ENCODE results near the gene MAGI1. TPM values are rescaled to one million over a fixed set of nuclear protein-coding genes. Genes with fewer than 3 reads are reported as not detected.

Gene MAGI1
- total and polyA plus RNA-seq, 7 donors = 10.2 to 54.0 (median 29.8) TPM

DNA sequence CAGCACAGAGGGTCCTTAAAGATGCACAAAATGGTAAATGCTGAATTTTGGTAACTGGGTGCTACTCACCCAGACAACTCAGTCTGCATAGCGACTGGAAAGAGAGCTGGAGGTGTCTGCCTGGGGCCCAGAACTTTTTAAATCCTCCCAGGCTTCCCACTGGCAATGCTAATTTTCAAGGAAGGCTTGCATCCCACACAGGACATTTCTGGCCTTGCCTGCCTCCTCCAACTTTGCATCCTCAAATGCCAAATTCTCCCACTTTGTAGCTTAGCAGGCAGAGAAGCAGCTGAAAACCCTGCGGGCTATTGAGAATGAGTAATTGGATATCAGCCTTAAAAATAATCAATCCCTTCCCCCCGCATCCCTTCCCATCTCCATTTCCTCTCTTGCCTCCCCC is 694.3 kb downstream of the MAGI1 start:
- 90 to 95% methylated on average over 3 of the region's 3 CpGs for WGBS, 2 donors
- peaks cover 0 to 10% (median 7%) of the 10 kb centered on the region in 4 donors for H3K4me1 ChIP-seq
- no peaks in the 10 kb centered on the region for H3K9me3 ChIP-seq
- no peak for DNase-seq
- no peaks in the 10 kb centered on the region for H3K36me3 ChIP-seq
- H3K4me3 ChIP-seq = no peak overlapping the region
- intact Hi-C loops (cut with DNase I) = no loop called here
- no peaks in the 10 kb centered on the region for H3K27me3 ChIP-seq
- H3K27ac ChIP-seq = no peak overlapping the region
- TF ChIP-seq POLR2A (IDR thresholded peaks at IDR 0.05) = no peak

DNA sequence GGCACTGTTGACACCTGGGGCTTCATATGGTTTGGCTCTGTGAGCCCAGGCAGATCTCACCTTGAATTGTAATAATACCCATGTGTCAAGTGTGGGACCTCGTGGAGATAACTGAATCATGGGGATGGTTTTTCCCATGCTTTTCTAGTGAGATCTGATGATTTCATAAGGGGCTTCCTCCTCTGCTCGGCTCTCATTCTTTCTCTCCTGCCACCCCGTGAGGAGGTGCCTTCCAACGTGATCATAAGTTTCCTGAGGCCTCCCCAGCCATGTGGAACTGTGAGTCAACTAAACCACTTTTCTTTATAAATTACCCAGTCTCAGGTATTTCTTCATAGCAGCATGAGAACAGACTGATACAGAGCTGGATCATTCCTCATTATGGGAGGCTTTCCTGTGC is 695.0 kb downstream of the MAGI1 start:
- WGBS, 2 donors = 80 to 92% methylated on average over 4 of the region's 4 CpGs
- H3K27ac ChIP-seq = no peak overlapping the region
- intact Hi-C loops (cut with DNase I) = no loop called here

DNA sequence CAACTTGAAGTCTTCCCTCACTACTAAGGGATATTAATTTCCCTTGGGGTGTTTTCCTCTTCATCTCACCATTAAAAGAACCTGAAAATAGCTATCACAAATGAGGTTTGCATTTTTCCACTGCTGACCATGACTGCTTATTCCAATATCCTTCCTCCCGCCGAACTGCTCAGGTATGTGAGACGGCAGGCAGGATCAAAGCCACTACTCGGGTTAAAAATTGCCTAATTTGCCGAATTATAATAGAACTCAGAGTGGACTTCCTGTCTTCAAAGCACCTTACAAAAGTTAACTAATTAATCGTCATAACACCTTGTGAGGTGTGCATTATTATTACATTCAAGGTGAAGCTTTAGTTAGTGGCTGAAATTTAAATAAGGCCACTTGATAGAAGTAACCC is 695.7 kb downstream of the MAGI1 start:
- no peak for TF ChIP-seq POLR2AphosphoS5 (IDR thresholded peaks at IDR 0.05)
- TF ChIP-seq, protein P1, sequence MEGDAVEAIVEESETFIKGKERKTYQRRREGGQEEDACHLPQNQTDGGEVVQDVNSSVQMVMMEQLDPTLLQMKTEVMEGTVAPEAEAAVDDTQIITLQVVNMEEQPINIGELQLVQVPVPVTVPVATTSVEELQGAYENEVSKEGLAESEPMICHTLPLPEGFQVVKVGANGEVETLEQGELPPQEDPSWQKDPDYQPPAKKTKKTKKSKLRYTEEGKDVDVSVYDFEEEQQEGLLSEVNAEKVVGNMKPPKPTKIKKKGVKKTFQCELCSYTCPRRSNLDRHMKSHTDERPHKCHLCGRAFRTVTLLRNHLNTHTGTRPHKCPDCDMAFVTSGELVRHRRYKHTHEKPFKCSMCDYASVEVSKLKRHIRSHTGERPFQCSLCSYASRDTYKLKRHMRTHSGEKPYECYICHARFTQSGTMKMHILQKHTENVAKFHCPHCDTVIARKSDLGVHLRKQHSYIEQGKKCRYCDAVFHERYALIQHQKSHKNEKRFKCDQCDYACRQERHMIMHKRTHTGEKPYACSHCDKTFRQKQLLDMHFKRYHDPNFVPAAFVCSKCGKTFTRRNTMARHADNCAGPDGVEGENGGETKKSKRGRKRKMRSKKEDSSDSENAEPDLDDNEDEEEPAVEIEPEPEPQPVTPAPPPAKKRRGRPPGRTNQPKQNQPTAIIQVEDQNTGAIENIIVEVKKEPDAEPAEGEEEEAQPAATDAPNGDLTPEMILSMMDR (IDR thresholded peaks at IDR 0.05) = no peak
- TF ChIP-seq POLR2A (IDR thresholded peaks at IDR 0.05) = no peak
- TF ChIP-seq EP300 (IDR thresholded peaks at IDR 0.05) = no peak
- H3K27me3 ChIP-seq = no peaks in the 10 kb centered on the region
- H3K4me1 ChIP-seq = peaks cover 0 to 4% (median 0%) of the 10 kb centered on the region in 4 donors
- H3K27ac ChIP-seq = no peak overlapping the region
- no peaks in the 10 kb centered on the region for H3K36me3 ChIP-seq
- DNase-seq = no peak
- intact Hi-C loops (cut with DNase I) = no loop called here
- no peaks in the 10 kb centered on the region for H3K9me3 ChIP-seq
- H3K4me3 ChIP-seq = no peak overlapping the region
- WGBS, 2 donors = 86 to 91% methylated on average over 6 of the region's 6 CpGs

More for the DNA sequence above, 695.0 kb downstream of the MAGI1 start:
- no peak for DNase-seq
- H3K36me3 ChIP-seq = no peaks in the 10 kb centered on the region
- no peaks in the 10 kb centered on the region for H3K9me3 ChIP-seq
- peaks cover 0 to 10% (median 6%) of the 10 kb centered on the region in 4 donors for H3K4me1 ChIP-seq
- TF ChIP-seq, protein P1 (IDR thresholded peaks at IDR 0.05) = no peak
- TF ChIP-seq EP300 (IDR thresholded peaks at IDR 0.05) (no peak), POLR2A (IDR thresholded peaks at IDR 0.05) (no peak), POLR2AphosphoS5 (IDR thresholded peaks at IDR 0.05) (no peak)
- no peak overlapping the region for H3K4me3 ChIP-seq
- no peaks in the 10 kb centered on the region for H3K27me3 ChIP-seq

DNA sequence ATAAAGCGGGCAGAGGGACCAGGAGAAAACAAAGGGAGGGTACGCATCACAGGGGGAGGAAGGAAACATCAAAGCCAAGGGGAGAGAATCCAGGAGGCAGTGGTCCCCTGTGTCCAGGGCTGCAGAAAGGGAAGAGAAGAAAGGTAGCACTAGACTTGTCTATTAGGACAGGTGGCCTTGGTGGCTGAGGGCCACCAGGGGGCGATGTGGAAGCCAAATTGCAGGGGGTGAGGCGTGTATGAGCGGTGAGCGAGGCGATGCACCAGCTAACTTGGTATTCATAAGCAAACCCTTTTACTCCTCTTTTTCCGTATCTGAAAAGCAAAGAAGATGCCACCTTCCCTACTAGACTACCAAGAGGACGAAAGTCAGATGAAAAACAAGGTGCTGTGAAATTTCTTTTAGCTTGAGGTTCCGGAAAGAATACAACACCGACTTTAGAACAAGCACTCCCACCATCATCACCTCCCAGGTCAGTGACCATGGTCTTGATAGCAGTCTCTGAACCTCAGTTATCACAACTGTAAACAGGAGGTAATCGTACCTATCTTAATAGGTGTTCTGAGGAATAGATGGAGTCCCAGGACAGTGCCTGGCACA is 696.5 kb downstream of the MAGI1 start:
- Histone ChIP-seq H3K27me3 (no peaks in the 10 kb centered on the region), H3K36me3 (no peaks in the 10 kb centered on the region), H3K4me1 (peaks cover 0 to 4% (median 0%) of the 10 kb centered on the region in 4 donors), H3K9me3 (no peaks in the 10 kb centered on the region), H3K27ac (no peak overlapping the region), H3K4me3 (no peak overlapping the region)
- WGBS, 2 donors = 61 to 67% methylated on average over 12 of the region's 12 CpGs
- DNase-seq = no peak
- intact Hi-C loops (cut with DNase I) = no loop called here
- TF ChIP-seq EP300 (IDR thresholded peaks at IDR 0.05) = no peak
- TF ChIP-seq, protein P1 (IDR thresholded peaks at IDR 0.05) = peak in 2 of 4 experiments; percentile 40 to 50

DNA sequence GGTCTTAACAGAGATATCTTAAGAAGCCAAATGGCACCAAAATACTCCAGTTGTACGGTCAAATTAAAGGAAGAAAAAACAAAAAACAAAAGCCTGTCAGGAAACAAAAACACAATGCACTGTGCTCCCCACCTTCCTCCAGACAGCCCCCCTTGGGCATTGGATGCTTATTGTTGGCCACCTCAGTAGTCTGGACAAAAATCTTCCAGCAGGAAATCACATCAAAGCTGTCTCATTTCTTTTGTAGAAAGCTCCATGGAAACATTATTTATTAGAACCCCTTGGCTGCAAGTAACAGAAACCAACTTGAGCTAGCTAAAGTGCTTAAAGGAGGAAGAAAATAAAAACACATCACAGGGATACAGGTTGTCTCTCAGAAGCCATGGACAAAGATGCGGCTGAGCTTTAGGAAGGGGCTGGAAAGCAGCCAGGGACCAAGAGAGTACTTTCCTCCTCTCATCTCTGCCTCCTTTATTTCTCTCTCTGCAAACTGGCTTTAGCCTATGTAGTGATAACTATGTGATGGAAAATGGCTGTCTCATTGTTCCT is 699.5 kb downstream of the MAGI1 start:
- Histone ChIP-seq H3K4me3 (no peak overlapping the region), H3K27ac (no peak overlapping the region), H3K9me3 (no peaks in the 10 kb centered on the region), H3K4me1 (peaks cover 0 to 24% (median 3%) of the 10 kb centered on the region in 4 donors), H3K36me3 (no peaks in the 10 kb centered on the region), H3K27me3 (no peaks in the 10 kb centered on the region)
- TF ChIP-seq, protein P1 (IDR thresholded peaks at IDR 0.05) = no peak
- TF ChIP-seq EP300 (IDR thresholded peaks at IDR 0.05) (no peak), POLR2A (IDR thresholded peaks at IDR 0.05) (no peak), POLR2AphosphoS5 (IDR thresholded peaks at IDR 0.05) (no peak)
- DNase-seq = no peak
- WGBS, 2 donors = 78 to 86% methylated on average over 2 of the region's 2 CpGs
- intact Hi-C loops (cut with DNase I) = no loop called here
